ENCODE data around the gene CAP2.

The CAP2 gene

GRCh38 chr6:17392978-17393891, at the start of gene CAP2:
TSS of gene CAP2 (plus strand) at chr6:17393595. CDS start at chr6:17421556, 27,961 bp downstream.
- no peaks in the 10 kb centered on the region for H3K9me3 ChIP-seq (ENCODE audit: control insufficient read depth in 2 of 2, low read length in 2 of 2)
- H3K4me1 ChIP-seq (ENCODE audit: control insufficient read depth, insufficient read depth, low read length), result peaks cover 4% of the 10 kb centered on the region
- H3K27me3 ChIP-seq (ENCODE audit: control insufficient read depth in 1 of 2, insufficient read depth in 2 of 2, low read length in 2 of 2), result no peaks in the 10 kb centered on the region
- H3K27ac ChIP-seq (ENCODE audit: low read length), result peak within 1 kb of the TSS; percentile 63
- no peaks in the 10 kb centered on the region for H3K36me3 ChIP-seq (ENCODE audit: control insufficient read depth in 2 of 2, insufficient read depth in 2 of 2, low read length in 2 of 2)
- peak within 1 kb of the TSS; percentile 68 to 73 for H3K9ac ChIP-seq (ENCODE audit: low read length in 2 of 2)
- H3K4me3 ChIP-seq (ENCODE audit: low read length in 2 of 2), result peak within 1 kb of the TSS; percentile 75 to 78

DNA sequence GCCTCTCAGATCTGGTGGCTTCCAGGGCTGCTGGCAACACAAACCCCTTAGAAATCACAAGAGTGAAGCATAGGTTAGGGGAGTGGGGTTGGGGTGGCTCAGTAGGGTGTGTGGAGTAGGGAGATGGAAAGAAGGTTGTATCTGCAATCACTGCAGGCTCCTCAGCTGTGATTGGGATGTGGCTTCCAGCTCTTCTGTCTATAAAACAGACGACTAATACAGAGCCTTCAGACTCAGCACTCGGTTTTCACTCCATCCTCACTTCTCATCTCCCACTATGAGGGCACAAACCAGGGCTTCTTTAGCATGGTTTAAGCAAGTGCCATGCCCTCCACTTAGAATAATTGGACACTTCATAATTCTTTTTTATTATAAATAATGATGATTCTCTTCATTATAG, 46.4 kb upstream of the CAP2 start:
- no peaks in the 10 kb centered on the region for H3K9me3 ChIP-seq (ENCODE audit: control insufficient read depth in 2 of 2, low read length in 2 of 2)

DNA sequence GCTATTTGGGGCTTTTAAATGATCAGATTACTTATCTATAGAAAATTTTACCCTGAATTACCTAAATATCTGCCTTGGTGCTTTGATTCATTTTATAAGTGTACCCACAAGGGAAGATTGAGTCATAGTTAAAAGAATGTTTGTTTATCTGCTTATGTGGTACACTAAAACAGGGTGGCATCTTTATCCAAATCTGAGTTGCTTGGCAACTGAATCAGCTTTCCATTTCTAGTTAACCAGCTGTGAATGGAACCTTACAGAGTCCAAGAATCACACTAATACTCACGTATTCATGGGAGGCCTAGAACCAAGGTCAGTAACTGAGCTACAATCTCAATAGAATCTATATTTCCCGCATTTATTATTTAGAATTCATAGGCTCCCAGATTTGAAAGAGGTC, 44.0 kb upstream of the CAP2 start:
- Histone ChIP-seq H3K27ac (ENCODE audit: low read length) (no peak overlapping the region), H3K9ac (ENCODE audit: low read length in 2 of 2) (no peak overlapping the region), H3K4me1 (ENCODE audit: control insufficient read depth, insufficient read depth, low read length) (no peaks in the 10 kb centered on the region), H3K4me3 (ENCODE audit: low read length in 2 of 2) (no peak overlapping the region), H3K27me3 (ENCODE audit: control insufficient read depth in 1 of 2, insufficient read depth in 2 of 2, low read length in 2 of 2) (no peaks in the 10 kb centered on the region), H3K36me3 (ENCODE audit: control insufficient read depth in 2 of 2, insufficient read depth in 2 of 2, low read length in 2 of 2) (no peaks in the 10 kb centered on the region), H3K9me3 (ENCODE audit: control insufficient read depth in 2 of 2, low read length in 2 of 2) (no peaks in the 10 kb centered on the region)

More for the DNA sequence above, 46.4 kb upstream of the CAP2 start:
- Histone ChIP-seq H3K4me3 (ENCODE audit: low read length in 2 of 2) (no peak overlapping the region), H3K27me3 (ENCODE audit: control insufficient read depth in 1 of 2, insufficient read depth in 2 of 2, low read length in 2 of 2) (no peaks in the 10 kb centered on the region), H3K4me1 (ENCODE audit: control insufficient read depth, insufficient read depth, low read length) (no peaks in the 10 kb centered on the region), H3K9ac (ENCODE audit: low read length in 2 of 2) (no peak overlapping the region), H3K27ac (ENCODE audit: low read length) (no peak overlapping the region), H3K36me3 (ENCODE audit: control insufficient read depth in 2 of 2, insufficient read depth in 2 of 2, low read length in 2 of 2) (no peaks in the 10 kb centered on the region)

DNA sequence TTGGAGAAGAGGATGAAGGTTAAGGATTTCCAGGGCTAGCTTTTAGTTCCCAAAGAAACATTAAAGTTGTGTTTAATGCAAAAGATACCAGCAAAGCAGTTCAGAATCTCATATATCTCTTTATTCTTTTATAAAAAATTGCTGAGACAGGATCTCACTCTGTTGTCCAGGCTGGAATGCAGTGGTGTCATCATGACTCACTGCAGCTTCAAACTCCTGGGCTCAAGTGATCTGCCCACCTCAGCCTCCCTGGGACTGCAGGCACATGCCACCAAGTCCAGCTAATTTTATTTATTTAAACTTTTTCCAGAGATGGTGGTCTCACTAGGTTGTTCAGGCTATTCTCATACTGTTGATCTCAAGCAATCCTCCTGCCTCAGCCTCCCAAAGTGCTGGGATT, 41.1 kb upstream of the CAP2 start:
- H3K27ac ChIP-seq (ENCODE audit: low read length), result no peak overlapping the region
- H3K36me3 ChIP-seq (ENCODE audit: control insufficient read depth in 2 of 2, insufficient read depth in 2 of 2, low read length in 2 of 2), result no peaks in the 10 kb centered on the region
- H3K27me3 ChIP-seq (ENCODE audit: control insufficient read depth in 1 of 2, insufficient read depth in 2 of 2, low read length in 2 of 2), result no peaks in the 10 kb centered on the region
- H3K9me3 ChIP-seq (ENCODE audit: control insufficient read depth in 2 of 2, low read length in 2 of 2), result no peaks in the 10 kb centered on the region
- H3K9ac ChIP-seq (ENCODE audit: low read length in 2 of 2), result no peak overlapping the region
- H3K4me3 ChIP-seq (ENCODE audit: low read length in 2 of 2), result no peak overlapping the region
- H3K4me1 ChIP-seq (ENCODE audit: control insufficient read depth, insufficient read depth, low read length), result no peaks in the 10 kb centered on the region

GRCh38 chr6:17353440-17354175, 39.8 kb upstream of the CAP2 start:
- H3K4me1 ChIP-seq (ENCODE audit: control insufficient read depth, insufficient read depth, low read length), result no peaks in the 10 kb centered on the region
- no peak overlapping the region for H3K27ac ChIP-seq (ENCODE audit: low read length)
- H3K9ac ChIP-seq (ENCODE audit: low read length in 2 of 2), result no peak overlapping the region
- no peak overlapping the region for H3K4me3 ChIP-seq (ENCODE audit: low read length in 2 of 2)
- H3K27me3 ChIP-seq (ENCODE audit: control insufficient read depth in 1 of 2, insufficient read depth in 2 of 2, low read length in 2 of 2), result no peaks in the 10 kb centered on the region
- no peaks in the 10 kb centered on the region for H3K9me3 ChIP-seq (ENCODE audit: control insufficient read depth in 2 of 2, low read length in 2 of 2)
- no peaks in the 10 kb centered on the region for H3K36me3 ChIP-seq (ENCODE audit: control insufficient read depth in 2 of 2, insufficient read depth in 2 of 2, low read length in 2 of 2)

GRCh38 chr6:17354700-17355403, 38.5 kb upstream of the CAP2 start:
- Histone ChIP-seq H3K36me3 (ENCODE audit: control insufficient read depth in 2 of 2, insufficient read depth in 2 of 2, low read length in 2 of 2) (no peaks in the 10 kb centered on the region), H3K4me1 (ENCODE audit: control insufficient read depth, insufficient read depth, low read length) (no peaks in the 10 kb centered on the region), H3K9ac (ENCODE audit: low read length in 2 of 2) (no peak overlapping the region), H3K27ac (ENCODE audit: low read length) (no peak overlapping the region), H3K4me3 (ENCODE audit: low read length in 2 of 2) (no peak overlapping the region), H3K27me3 (ENCODE audit: control insufficient read depth in 1 of 2, insufficient read depth in 2 of 2, low read length in 2 of 2) (no peaks in the 10 kb centered on the region), H3K9me3 (ENCODE audit: control insufficient read depth in 2 of 2, low read length in 2 of 2) (no peaks in the 10 kb centered on the region)

DNA sequence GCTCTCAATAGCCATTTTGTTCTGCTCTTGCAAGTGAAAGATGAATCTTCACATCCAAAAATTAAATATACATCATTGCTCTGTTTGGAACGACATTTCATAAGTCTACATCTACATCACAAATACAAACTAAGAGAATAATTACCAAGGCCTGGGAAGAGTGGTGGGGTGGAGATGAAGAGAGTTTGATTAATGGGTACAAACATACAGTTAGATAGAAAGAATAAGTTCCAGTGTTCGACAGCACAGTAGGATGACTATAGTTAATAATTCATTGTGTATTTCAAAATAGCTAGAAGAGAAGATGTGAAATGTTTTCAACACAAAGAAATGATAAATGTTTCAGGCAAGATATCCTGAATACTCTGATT, 38.0 kb upstream of the CAP2 start:
- Histone ChIP-seq H3K36me3 (ENCODE audit: control insufficient read depth in 2 of 2, insufficient read depth in 2 of 2, low read length in 2 of 2) (no peaks in the 10 kb centered on the region), H3K4me3 (ENCODE audit: low read length in 2 of 2) (no peak overlapping the region), H3K27ac (ENCODE audit: low read length) (no peak overlapping the region), H3K9me3 (ENCODE audit: control insufficient read depth in 2 of 2, low read length in 2 of 2) (no peaks in the 10 kb centered on the region), H3K4me1 (ENCODE audit: control insufficient read depth, insufficient read depth, low read length) (no peaks in the 10 kb centered on the region), H3K9ac (ENCODE audit: low read length in 2 of 2) (no peak overlapping the region), H3K27me3 (ENCODE audit: control insufficient read depth in 1 of 2, insufficient read depth in 2 of 2, low read length in 2 of 2) (no peaks in the 10 kb centered on the region)

DNA sequence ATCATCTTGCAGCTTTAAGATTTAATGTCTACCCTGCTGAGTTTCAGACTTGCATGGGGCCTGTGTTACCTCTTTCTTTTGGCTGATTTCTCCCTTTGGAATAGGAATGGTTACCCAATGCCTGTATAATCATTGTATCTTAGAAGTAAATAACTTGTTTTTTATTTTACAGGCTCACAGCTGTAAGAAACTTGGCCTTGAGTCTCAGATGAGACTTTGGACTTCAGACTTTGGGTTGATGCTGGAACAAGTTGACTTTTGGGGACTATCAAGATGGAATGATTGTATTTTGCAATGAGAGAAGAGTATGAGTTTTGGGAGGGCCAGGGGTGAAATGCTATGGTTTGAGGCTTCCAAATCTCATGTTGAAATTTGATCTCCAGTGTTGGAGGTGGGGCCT, 34.9 kb upstream of the CAP2 start:
- H3K27me3 ChIP-seq (ENCODE audit: control insufficient read depth in 1 of 2, insufficient read depth in 2 of 2, low read length in 2 of 2), result no peaks in the 10 kb centered on the region
- peaks cover 4% of the 10 kb centered on the region for H3K4me1 ChIP-seq (ENCODE audit: control insufficient read depth, insufficient read depth, low read length)
- no peak overlapping the region for H3K27ac ChIP-seq (ENCODE audit: low read length)
- no peak overlapping the region for H3K9ac ChIP-seq (ENCODE audit: low read length in 2 of 2)
- no peaks in the 10 kb centered on the region for H3K9me3 ChIP-seq (ENCODE audit: control insufficient read depth in 2 of 2, low read length in 2 of 2)
- no peak overlapping the region for H3K4me3 ChIP-seq (ENCODE audit: low read length in 2 of 2)
- H3K36me3 ChIP-seq (ENCODE audit: control insufficient read depth in 2 of 2, insufficient read depth in 2 of 2, low read length in 2 of 2), result no peaks in the 10 kb centered on the region

- no peak overlapping the region for H3K27ac ChIP-seq (ENCODE audit: low read length)
- no peak overlapping the region for H3K4me3 ChIP-seq (ENCODE audit: low read length in 2 of 2)
- no peaks in the 10 kb centered on the region for H3K9me3 ChIP-seq (ENCODE audit: control insufficient read depth in 2 of 2, low read length in 2 of 2)
- no peaks in the 10 kb centered on the region for H3K27me3 ChIP-seq (ENCODE audit: control insufficient read depth in 1 of 2, insufficient read depth in 2 of 2, low read length in 2 of 2)
- no peaks in the 10 kb centered on the region for H3K36me3 ChIP-seq (ENCODE audit: control insufficient read depth in 2 of 2, insufficient read depth in 2 of 2, low read length in 2 of 2)
- peaks cover 4% of the 10 kb centered on the region for H3K4me1 ChIP-seq (ENCODE audit: control insufficient read depth, insufficient read depth, low read length)
- H3K9ac ChIP-seq (ENCODE audit: low read length in 2 of 2), result no peak overlapping the region
Observed at GRCh38 chr6:17360564-17360963, 32.8 kb upstream of the CAP2 start.

DNA sequence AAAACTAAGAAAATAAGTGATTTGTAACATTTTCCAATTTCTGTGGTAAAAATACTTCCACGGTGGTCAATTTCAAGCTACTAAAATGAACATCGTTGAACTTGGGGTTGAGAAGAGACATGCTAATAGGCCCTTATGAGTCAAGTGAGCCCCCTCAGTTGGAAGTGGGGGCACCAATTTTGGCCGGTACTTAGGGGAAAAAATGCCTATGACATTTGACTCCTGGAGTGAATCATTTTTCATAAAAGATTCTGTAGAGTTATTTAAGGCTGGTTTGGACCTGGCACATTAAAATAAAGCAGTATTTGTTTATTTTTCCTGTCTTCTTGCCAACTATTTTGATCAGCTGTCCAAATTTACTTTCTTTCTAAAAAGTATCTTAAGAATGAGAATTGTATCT, 32.4 kb upstream of the CAP2 start:
- Histone ChIP-seq H3K27me3 (ENCODE audit: control insufficient read depth in 1 of 2, insufficient read depth in 2 of 2, low read length in 2 of 2) (no peaks in the 10 kb centered on the region), H3K27ac (ENCODE audit: low read length) (no peak overlapping the region)

More for the DNA sequence above, 32.4 kb upstream of the CAP2 start:
- no peak overlapping the region for H3K9ac ChIP-seq (ENCODE audit: low read length in 2 of 2)
- no peak overlapping the region for H3K4me3 ChIP-seq (ENCODE audit: low read length in 2 of 2)
- no peaks in the 10 kb centered on the region for H3K36me3 ChIP-seq (ENCODE audit: control insufficient read depth in 2 of 2, insufficient read depth in 2 of 2, low read length in 2 of 2)
- H3K4me1 ChIP-seq (ENCODE audit: control insufficient read depth, insufficient read depth, low read length), result peaks cover 4% of the 10 kb centered on the region
- H3K9me3 ChIP-seq (ENCODE audit: control insufficient read depth in 2 of 2, low read length in 2 of 2), result no peaks in the 10 kb centered on the region
